GM06990 (cell line): Measurements from ENCODE around the gene BRPF3.

Experiments used
- DNase-seq: peaks from one replicate; pipeline ENCODE4 v3.0.0-alpha.2; 2011; ENCODE audit not compliant: insufficient read length; ENCODE audit errors: extremely low read depth
- H3K27me3 ChIP-seq: replicated peaks from 2 replicates; pipeline ENCODE4 v1.6.0; 2011; ENCODE audit warnings: low read length; ENCODE audit not compliant: control insufficient read depth, insufficient read depth
- H3K36me3 ChIP-seq: 2 replicates; pipeline ENCODE4 v1.5.1; 2011; ENCODE audit warnings: low read length; ENCODE audit not compliant: control insufficient read depth, insufficient read depth
- H3K4me3 ChIP-seq: replicated peaks from 2 replicates; pipeline ENCODE4 v1.5.1; 2011; ENCODE audit warnings: low read depth, mild to moderate bottlenecking, control low read depth, low read length
- CTCF ChIP-seq: IDR thresholded peaks from 2 replicates; pipeline ENCODE4 v1.5.1; 2011; ENCODE audit warnings: low read length, control low read depth, mild to moderate bottlenecking, inconsistent platforms; ENCODE audit not compliant: insufficient read depth, poor library complexity, severe bottlenecking

BRPF3 gene

GRCh38 chr6:36223706-36224105 lies 27.2 kb downstream of the BRPF3 start:
- no peak for DNase-seq
- Histone ChIP-seq H3K36me3 (peaks cover 8% of the 10 kb centered on the region), H3K4me3 (no peak overlapping the region), H3K27me3 (no peaks in the 10 kb centered on the region)
- TF ChIP-seq CTCF = no peak

DNA sequence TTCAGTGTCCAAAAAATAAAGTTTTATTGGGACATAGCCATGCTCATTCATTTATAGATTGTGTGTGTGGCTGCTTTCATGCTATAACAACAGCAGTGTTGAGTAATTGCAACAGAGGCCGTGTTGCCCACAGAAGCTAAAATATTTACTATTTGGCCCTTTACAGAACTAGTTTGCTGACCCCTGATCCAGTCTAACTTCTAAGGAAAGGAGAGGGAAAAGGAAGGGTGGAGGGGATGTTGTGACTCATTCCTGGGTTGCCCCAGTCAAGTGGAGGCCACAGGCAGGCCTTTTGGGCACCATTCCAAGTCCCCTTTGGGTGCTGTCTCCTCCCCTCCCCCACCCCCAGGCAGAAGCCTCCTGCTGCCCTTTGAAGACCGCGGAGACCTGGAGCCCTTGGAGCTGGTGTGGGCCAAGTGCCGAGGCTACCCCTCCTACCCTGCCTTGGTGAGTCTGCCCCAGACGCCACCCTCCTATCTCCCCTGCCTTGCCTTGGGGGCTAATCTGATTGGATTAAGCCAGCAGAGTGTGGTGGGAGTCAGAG lies 28.4 kb downstream of the BRPF3 start:
- Histone ChIP-seq H3K36me3 (peaks cover 14% of the 10 kb centered on the region), H3K4me3 (no peak overlapping the region), H3K27me3 (no peaks in the 10 kb centered on the region)
- no peak for TF ChIP-seq CTCF
- no peak for DNase-seq

- TF ChIP-seq CTCF = no peak
- Histone ChIP-seq H3K4me3 (no peak overlapping the region), H3K27me3 (no peaks in the 10 kb centered on the region), H3K36me3 (peaks cover 15% of the 10 kb centered on the region)
- DNase-seq = no peak
Measured at GRCh38 chr6:36226438-36227047, 30.0 kb downstream of the BRPF3 start.

DNA sequence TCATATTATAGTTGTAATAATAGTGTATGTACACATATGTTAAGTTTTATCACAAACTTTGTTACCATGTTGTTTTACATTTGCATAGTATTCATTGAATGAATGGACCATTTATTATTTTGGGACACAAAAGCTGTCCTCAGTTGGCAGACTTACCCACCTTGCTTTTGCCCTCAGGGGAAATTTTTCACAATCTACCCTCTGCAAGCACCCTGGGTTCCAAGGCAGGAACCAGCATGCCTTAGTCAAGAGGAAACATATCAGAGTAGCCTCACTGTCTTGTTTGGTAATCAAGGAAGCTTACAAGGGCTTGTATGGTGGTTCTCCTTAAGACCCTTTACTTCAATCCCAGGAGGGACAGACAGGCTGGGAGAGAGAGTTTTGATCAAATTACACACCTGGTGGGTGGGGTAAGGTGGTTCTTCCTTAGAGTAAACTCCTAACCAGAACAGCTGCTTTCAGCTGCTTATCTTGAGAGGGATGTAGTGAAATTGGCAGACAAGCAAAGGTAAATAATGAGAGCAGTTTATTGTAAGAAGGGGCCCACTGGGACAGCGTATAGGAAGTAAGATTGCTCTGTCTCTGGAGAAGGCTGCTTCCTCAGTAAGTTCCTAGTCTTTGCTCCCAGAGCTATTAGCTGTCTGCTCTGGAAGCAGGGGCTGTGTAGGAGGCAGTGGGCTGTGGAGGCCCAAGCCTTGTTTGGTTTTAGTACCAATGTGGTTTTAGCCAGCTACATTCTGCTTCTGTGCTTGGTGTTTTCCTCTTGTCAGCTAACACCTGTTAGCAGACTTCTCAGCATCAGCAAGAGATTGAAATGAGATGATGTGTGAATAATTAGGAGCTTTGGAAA lies 31.1 kb downstream of the BRPF3 start:
- peaks cover 12% of the 10 kb centered on the region for H3K36me3 ChIP-seq
- DNase-seq = no peak
- TF ChIP-seq CTCF = no peak

GRCh38 chr6:36229223-36229622 lies 32.7 kb downstream of the BRPF3 start:
- DNase-seq = no peak
- TF ChIP-seq CTCF = no peak
- H3K27me3 ChIP-seq = no peaks in the 10 kb centered on the region
- H3K36me3 ChIP-seq = peaks cover 12% of the 10 kb centered on the region
- H3K4me3 ChIP-seq = no peak overlapping the region

More for the DNA sequence above, 31.1 kb downstream of the BRPF3 start:
- Histone ChIP-seq H3K27me3 (no peaks in the 10 kb centered on the region), H3K4me3 (no peak overlapping the region)
